Ishikawa (cell line): ENCODE measurements around the gene EZR.

Experiments
- CREB1 ChIP-seq: IDR thresholded peaks from 2 replicates; pipeline ENCODE4 v1.6.1; 2012; ENCODE audit warnings: low read depth
- EGR1 ChIP-seq: IDR thresholded peaks from 2 replicates; pipeline ENCODE4 v1.6.1; 2012
- EP300 ChIP-seq: IDR thresholded peaks from 2 replicates; pipeline ENCODE4 v1.6.1; 2012; ENCODE audit warnings: borderline replicate concordance
- FOXM1 ChIP-seq: IDR thresholded peaks from 2 replicates; pipeline ENCODE4 v1.6.1; 2012; ENCODE audit warnings: low read depth, borderline replicate concordance
- MAX ChIP-seq: IDR thresholded peaks from 2 replicates; pipeline ENCODE4 v1.6.1; 2012
- NFIC ChIP-seq: IDR thresholded peaks from 2 replicates; pipeline ENCODE4 v1.6.1; 2012
- RAD21 ChIP-seq: IDR thresholded peaks from 2 replicates; pipeline ENCODE4 v1.6.1; 2012; ENCODE audit warnings: low read depth
- TAF1 ChIP-seq: IDR thresholded peaks from 2 replicates; pipeline ENCODE4 v1.6.1; 2012; ENCODE audit warnings: low read depth, mild to moderate bottlenecking
- TEAD4 ChIP-seq: IDR thresholded peaks from 2 replicates; pipeline ENCODE4 v1.6.1; 2012
- USF1 ChIP-seq: IDR thresholded peaks from 2 replicates; pipeline ENCODE4 v1.6.1; 2012

DNA sequence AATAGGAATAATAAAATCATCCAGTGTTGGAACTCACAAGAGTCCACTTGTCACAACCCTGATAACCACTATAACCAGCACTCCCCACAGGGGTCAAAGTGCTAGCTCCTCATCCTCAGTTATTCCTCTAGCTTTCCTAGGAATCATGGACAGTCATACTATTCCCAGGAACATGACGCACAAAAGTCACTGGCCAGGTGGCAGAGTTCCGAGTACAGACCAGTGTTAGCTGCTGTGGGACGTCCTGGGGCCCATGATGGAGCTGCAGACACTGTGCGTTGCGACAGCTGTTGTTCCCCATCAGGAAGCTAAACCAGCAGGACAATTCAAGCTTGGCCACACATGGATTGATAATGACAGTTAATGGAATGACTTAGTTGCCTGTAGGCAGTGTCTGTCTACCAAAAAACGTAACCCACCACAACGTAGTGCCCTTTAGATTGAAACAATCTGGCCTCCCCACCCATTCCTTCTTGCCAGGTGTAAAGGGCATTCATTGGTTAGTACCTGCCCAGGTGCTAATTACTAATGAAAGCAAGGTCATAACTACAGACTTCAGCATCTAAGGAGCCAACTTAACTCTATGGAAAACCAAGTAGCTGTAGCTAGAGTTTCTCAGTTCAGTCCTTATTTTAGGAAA, 17.4 kb downstream of the EZR start:
- TF ChIP-seq TEAD4, result no peak
- TF ChIP-seq TAF1, result no peak
- no peak for TF ChIP-seq EP300
- no peak for TF ChIP-seq FOXM1
- no peak for TF ChIP-seq USF1
- TF ChIP-seq RAD21, result no peak
- no peak for TF ChIP-seq MAX
- no peak for TF ChIP-seq CREB1
- no peak for TF ChIP-seq EGR1
- TF ChIP-seq NFIC, result no peak
